ENCODE results near the gene HDAC4.

HDAC4 gene

GRCh38 chr2:239389414-239390329 lies 11.1 kb downstream of the HDAC4 start:
- H2BK12ac ChIP-seq (ENCODE audit: low read length), result no peak overlapping the region
- no peak overlapping the region for H2AK5ac ChIP-seq (ENCODE audit: low read length)
- H3K27ac ChIP-seq (ENCODE audit: low read depth, low read length), result no peak overlapping the region
- H3K9ac ChIP-seq (ENCODE audit: low read length), result no peak overlapping the region
- no peak overlapping the region for H3K4ac ChIP-seq (ENCODE audit: low read depth, low read length)
- no peak for DNase-seq
- H3K4me1 ChIP-seq (ENCODE audit: control insufficient read depth in 1 of 2, insufficient read depth in 2 of 2, low read length in 2 of 2), result peaks cover 2 to 6% of the 10 kb centered on the region in 2 experiments
- no peak overlapping the region for H4K8ac ChIP-seq (ENCODE audit: low read depth, low read length)
- H3K27me3 ChIP-seq (ENCODE audit: insufficient read depth, low read length), result no peaks in the 10 kb centered on the region
- no peak overlapping the region for H3K14ac ChIP-seq (ENCODE audit: low read length)
- no peak overlapping the region for H3K4me2 ChIP-seq (ENCODE audit: low read length)
- H2BK5ac ChIP-seq (ENCODE audit: low read depth, low read length, poor library complexity), result no peak overlapping the region
- no peaks in the 10 kb centered on the region for H3K79me2 ChIP-seq (ENCODE audit: control insufficient read depth, insufficient read depth, low read length, poor library complexity)
- no peak overlapping the region for H2AFZ ChIP-seq (ENCODE audit: insufficient read depth, low read length, poor library complexity)
- no peak overlapping the region for H3K18ac ChIP-seq (ENCODE audit: low read length)
- H4K12ac ChIP-seq (ENCODE audit: low read depth, low read length), result no peak overlapping the region
- no peak overlapping the region for H2BK120ac ChIP-seq (ENCODE audit: insufficient read depth, low read length, poor library complexity)
- H3K36me3 ChIP-seq (ENCODE audit: control insufficient read depth in 1 of 2, insufficient read depth in 2 of 2, low read length in 2 of 2), result no peaks in the 10 kb centered on the region
- H3K79me1 ChIP-seq (ENCODE audit: low read length), result no peaks in the 10 kb centered on the region
- no peak overlapping the region for H3K4me3 ChIP-seq (ENCODE audit: low read depth, low read length)
- no peak overlapping the region for H4K91ac ChIP-seq (ENCODE audit: low read depth, low read length)
- no peaks in the 10 kb centered on the region for H3K9me3 ChIP-seq (ENCODE audit: insufficient read depth, low read depth, low read length)
- H3K23ac ChIP-seq (ENCODE audit: low read length), result no peak overlapping the region
- WGBS (ENCODE audit: extremely low coverage, insufficient coverage, insufficient read length), result no CpG with 5 or more reads among the region's 23 CpGs

GRCh38 chr2:239388236-239389151 lies 12.3 kb downstream of the HDAC4 start:
- no peak for DNase-seq
- no peak overlapping the region for H2BK5ac ChIP-seq (ENCODE audit: low read depth, low read length, poor library complexity)
- H3K27ac ChIP-seq (ENCODE audit: low read depth, low read length), result no peak overlapping the region
- no peak overlapping the region for H3K14ac ChIP-seq (ENCODE audit: low read length)
- no peaks in the 10 kb centered on the region for H3K79me1 ChIP-seq (ENCODE audit: low read length)
- no peaks in the 10 kb centered on the region for H3K36me3 ChIP-seq (ENCODE audit: control insufficient read depth in 1 of 2, insufficient read depth in 2 of 2, low read length in 2 of 2)
- no peaks in the 10 kb centered on the region for H3K79me2 ChIP-seq (ENCODE audit: control insufficient read depth, insufficient read depth, low read length, poor library complexity)
- H2BK120ac ChIP-seq (ENCODE audit: insufficient read depth, low read length, poor library complexity), result no peak overlapping the region
- no peak overlapping the region for H3K23ac ChIP-seq (ENCODE audit: low read length)
- H3K4me3 ChIP-seq (ENCODE audit: low read depth, low read length), result no peak overlapping the region
- H3K4me1 ChIP-seq (ENCODE audit: control insufficient read depth in 1 of 2, insufficient read depth in 2 of 2, low read length in 2 of 2), result peaks cover 2 to 6% of the 10 kb centered on the region in 2 experiments
- no peaks in the 10 kb centered on the region for H3K27me3 ChIP-seq (ENCODE audit: insufficient read depth, low read length)
- no peak overlapping the region for H4K12ac ChIP-seq (ENCODE audit: low read depth, low read length)
- H2AK5ac ChIP-seq (ENCODE audit: low read length), result no peak overlapping the region
- no peak overlapping the region for H4K91ac ChIP-seq (ENCODE audit: low read depth, low read length)
- H4K8ac ChIP-seq (ENCODE audit: low read depth, low read length), result no peak overlapping the region
- no peak overlapping the region for H3K4me2 ChIP-seq (ENCODE audit: low read length)
- H2AFZ ChIP-seq (ENCODE audit: insufficient read depth, low read length, poor library complexity), result no peak overlapping the region
- no peak overlapping the region for H2BK12ac ChIP-seq (ENCODE audit: low read length)
- H3K9ac ChIP-seq (ENCODE audit: low read length), result no peak overlapping the region
- H3K9me3 ChIP-seq (ENCODE audit: insufficient read depth, low read depth, low read length), result no peaks in the 10 kb centered on the region
- H3K4ac ChIP-seq (ENCODE audit: low read depth, low read length), result no peak overlapping the region
- no peak overlapping the region for H3K18ac ChIP-seq (ENCODE audit: low read length)
- WGBS (ENCODE audit: extremely low coverage, insufficient coverage, insufficient read length), result no CpG with 5 or more reads among the region's 20 CpGs

GRCh38 chr2:239387811-239388210 lies 13.0 kb downstream of the HDAC4 start:
- Histone ChIP-seq H3K79me2 (ENCODE audit: control insufficient read depth, insufficient read depth, low read length, poor library complexity) (no peaks in the 10 kb centered on the region), H2AK5ac (ENCODE audit: low read length) (no peak overlapping the region), H3K23ac (ENCODE audit: low read length) (no peak overlapping the region), H4K91ac (ENCODE audit: low read depth, low read length) (no peak overlapping the region), H3K36me3 (ENCODE audit: control insufficient read depth in 1 of 2, insufficient read depth in 2 of 2, low read length in 2 of 2) (no peaks in the 10 kb centered on the region), H4K12ac (ENCODE audit: low read depth, low read length) (no peak overlapping the region), H3K79me1 (ENCODE audit: low read length) (no peaks in the 10 kb centered on the region), H3K9ac (ENCODE audit: low read length) (no peak overlapping the region), H4K8ac (ENCODE audit: low read depth, low read length) (no peak overlapping the region), H3K27ac (ENCODE audit: low read depth, low read length) (no peak overlapping the region), H3K14ac (ENCODE audit: low read length) (no peak overlapping the region), H3K4me1 (ENCODE audit: control insufficient read depth in 1 of 2, insufficient read depth in 2 of 2, low read length in 2 of 2) (peaks cover 2 to 6% of the 10 kb centered on the region in 2 experiments), H2BK5ac (ENCODE audit: low read depth, low read length, poor library complexity) (no peak overlapping the region), H2BK120ac (ENCODE audit: insufficient read depth, low read length, poor library complexity) (no peak overlapping the region), H3K4ac (ENCODE audit: low read depth, low read length) (no peak overlapping the region), H2AFZ (ENCODE audit: insufficient read depth, low read length, poor library complexity) (no peak overlapping the region), H3K27me3 (ENCODE audit: insufficient read depth, low read length) (no peaks in the 10 kb centered on the region), H2BK12ac (ENCODE audit: low read length) (no peak overlapping the region), H3K4me3 (ENCODE audit: low read depth, low read length) (no peak overlapping the region), H3K9me3 (ENCODE audit: insufficient read depth, low read depth, low read length) (no peaks in the 10 kb centered on the region), H3K4me2 (ENCODE audit: low read length) (no peak overlapping the region), H3K18ac (ENCODE audit: low read length) (no peak overlapping the region)
- no CpG with 5 or more reads among the region's 17 CpGs for WGBS (ENCODE audit: extremely low coverage, insufficient coverage, insufficient read length)
- no peak for DNase-seq

- H3K36me3 ChIP-seq (ENCODE audit: control insufficient read depth in 1 of 2, insufficient read depth in 2 of 2, low read length in 2 of 2), result no peaks in the 10 kb centered on the region
- H3K4me3 ChIP-seq (ENCODE audit: low read depth, low read length), result no peak overlapping the region
- no peak overlapping the region for H3K4ac ChIP-seq (ENCODE audit: low read depth, low read length)
- H4K12ac ChIP-seq (ENCODE audit: low read depth, low read length), result no peak overlapping the region
- no peak overlapping the region for H3K4me2 ChIP-seq (ENCODE audit: low read length)
- no peaks in the 10 kb centered on the region for H3K9me3 ChIP-seq (ENCODE audit: insufficient read depth, low read depth, low read length)
- H3K4me1 ChIP-seq (ENCODE audit: control insufficient read depth in 1 of 2, insufficient read depth in 2 of 2, low read length in 2 of 2), result peaks cover 2 to 6% of the 10 kb centered on the region in 2 experiments
- H3K79me1 ChIP-seq (ENCODE audit: low read length), result no peaks in the 10 kb centered on the region
- no CpG with 5 or more reads among the region's 22 CpGs for WGBS (ENCODE audit: extremely low coverage, insufficient coverage, insufficient read length)
- H2BK120ac ChIP-seq (ENCODE audit: insufficient read depth, low read length, poor library complexity), result no peak overlapping the region
- no peak overlapping the region for H2BK5ac ChIP-seq (ENCODE audit: low read depth, low read length, poor library complexity)
- no peak for DNase-seq
- H3K27me3 ChIP-seq (ENCODE audit: insufficient read depth, low read length), result no peaks in the 10 kb centered on the region
- no peak overlapping the region for H3K18ac ChIP-seq (ENCODE audit: low read length)
- no peak overlapping the region for H4K8ac ChIP-seq (ENCODE audit: low read depth, low read length)
- no peak overlapping the region for H2BK12ac ChIP-seq (ENCODE audit: low read length)
- no peak overlapping the region for H2AK5ac ChIP-seq (ENCODE audit: low read length)
- no peak overlapping the region for H3K23ac ChIP-seq (ENCODE audit: low read length)
- no peaks in the 10 kb centered on the region for H3K79me2 ChIP-seq (ENCODE audit: control insufficient read depth, insufficient read depth, low read length, poor library complexity)
- no peak overlapping the region for H3K27ac ChIP-seq (ENCODE audit: low read depth, low read length)
- H3K9ac ChIP-seq (ENCODE audit: low read length), result no peak overlapping the region
- H4K91ac ChIP-seq (ENCODE audit: low read depth, low read length), result no peak overlapping the region
- H2AFZ ChIP-seq (ENCODE audit: insufficient read depth, low read length, poor library complexity), result no peak overlapping the region
- no peak overlapping the region for H3K14ac ChIP-seq (ENCODE audit: low read length)
These were observed 13.9 kb downstream of the HDAC4 start for GRCh38 chr2:239386872-239387445.
